ENCODE measurements around the gene MYO16.
A peak's percentile ranks its signal among the peaks of the same experiment; 100 is the strongest.
"Not testable (repeated sequence)": the region's sequence is repeated elsewhere in the genome, so short reads cannot be mapped to it uniquely, and the experiment has no call there.

MYO16 gene

GRCh38 chr13:108911807-108912206 lies 282.4 kb downstream of the MYO16 start:
- DNase-seq = no peak

DNA sequence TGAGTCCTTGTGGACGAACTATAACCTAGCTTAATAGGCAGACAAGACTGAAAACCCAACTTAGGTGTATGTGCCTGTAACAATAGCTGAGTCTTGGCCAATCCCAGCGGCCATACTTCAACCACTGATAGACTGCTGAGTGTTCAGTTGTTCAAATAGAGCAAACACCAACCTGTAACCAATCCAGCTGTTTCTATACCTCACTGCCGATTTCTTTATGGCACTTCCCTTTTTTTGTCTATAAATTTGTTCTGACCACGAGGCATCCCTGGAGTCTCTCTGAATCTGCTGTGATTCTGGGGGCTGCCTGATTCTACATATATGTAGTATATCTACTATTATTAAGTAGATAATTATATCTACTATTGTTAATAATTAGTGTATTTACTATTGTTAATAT lies 284.3 kb downstream of the MYO16 start:
- DNase-seq = not testable (repeated sequence)

GRCh38 chr13:108915095-108915633 lies 285.8 kb downstream of the MYO16 start:
- peak in 1 of 2 experiments; percentile 13 for DNase-seq

DNA sequence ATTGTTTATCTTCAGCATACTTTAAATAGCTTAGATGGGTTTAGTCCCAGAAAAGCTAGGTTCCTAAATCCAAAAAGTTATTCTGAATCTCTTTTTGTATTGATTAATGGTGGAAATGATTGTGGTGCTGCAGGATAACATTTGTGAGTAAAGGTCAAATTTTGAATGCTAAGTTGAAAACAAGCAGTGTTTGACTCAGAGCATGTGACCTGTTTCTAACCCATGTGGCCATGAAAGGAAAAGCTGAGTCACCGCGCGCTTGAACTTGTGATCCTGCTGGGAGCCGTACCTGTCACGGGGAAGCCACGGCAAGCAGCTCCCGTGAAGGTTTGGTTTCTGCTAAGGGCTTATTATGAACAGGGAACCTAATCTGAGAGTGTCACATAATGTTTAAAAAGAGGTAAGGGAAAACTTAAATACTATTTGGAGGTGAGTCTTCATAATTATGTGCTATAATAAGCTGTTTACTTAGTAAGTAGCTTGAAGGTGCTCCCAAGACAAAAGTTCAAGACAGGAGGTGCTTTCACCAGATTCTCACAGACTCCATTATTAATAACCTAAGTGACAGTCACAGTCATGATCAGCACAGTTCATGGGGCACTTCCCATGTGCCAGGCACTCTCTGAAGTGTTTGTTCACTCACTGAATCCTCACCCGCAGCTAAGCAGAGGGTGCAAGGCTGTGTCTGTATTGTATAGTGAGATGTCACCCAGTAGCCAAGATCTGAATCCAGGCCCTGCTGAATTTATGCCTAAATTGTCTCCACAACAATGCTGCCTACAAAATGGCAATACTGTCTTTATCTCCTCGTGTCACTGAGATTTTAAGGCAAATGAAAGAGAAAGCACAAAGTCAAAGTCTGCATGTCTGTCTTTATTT lies 286.5 kb downstream of the MYO16 start:
- no peak for DNase-seq

DNA sequence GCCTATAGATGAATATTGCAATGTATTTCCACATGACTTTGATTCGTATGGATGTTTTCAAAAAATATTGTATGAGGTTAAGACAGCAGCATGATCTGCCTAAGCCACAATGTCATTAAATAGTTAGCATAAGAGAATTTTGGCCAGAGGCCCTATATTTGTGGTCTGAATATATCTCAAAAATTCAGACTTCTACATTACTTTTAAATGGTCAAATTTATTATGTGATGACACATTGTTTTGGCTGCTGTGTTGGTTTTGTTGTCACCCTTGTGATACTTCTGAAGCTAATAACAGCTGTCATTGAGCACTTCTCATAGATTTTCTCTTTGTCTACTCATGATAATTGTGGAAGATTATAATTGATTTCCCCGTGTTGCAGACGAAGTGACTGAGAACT lies 288.2 kb downstream of the MYO16 start:
- DNase-seq = no peak

DNA sequence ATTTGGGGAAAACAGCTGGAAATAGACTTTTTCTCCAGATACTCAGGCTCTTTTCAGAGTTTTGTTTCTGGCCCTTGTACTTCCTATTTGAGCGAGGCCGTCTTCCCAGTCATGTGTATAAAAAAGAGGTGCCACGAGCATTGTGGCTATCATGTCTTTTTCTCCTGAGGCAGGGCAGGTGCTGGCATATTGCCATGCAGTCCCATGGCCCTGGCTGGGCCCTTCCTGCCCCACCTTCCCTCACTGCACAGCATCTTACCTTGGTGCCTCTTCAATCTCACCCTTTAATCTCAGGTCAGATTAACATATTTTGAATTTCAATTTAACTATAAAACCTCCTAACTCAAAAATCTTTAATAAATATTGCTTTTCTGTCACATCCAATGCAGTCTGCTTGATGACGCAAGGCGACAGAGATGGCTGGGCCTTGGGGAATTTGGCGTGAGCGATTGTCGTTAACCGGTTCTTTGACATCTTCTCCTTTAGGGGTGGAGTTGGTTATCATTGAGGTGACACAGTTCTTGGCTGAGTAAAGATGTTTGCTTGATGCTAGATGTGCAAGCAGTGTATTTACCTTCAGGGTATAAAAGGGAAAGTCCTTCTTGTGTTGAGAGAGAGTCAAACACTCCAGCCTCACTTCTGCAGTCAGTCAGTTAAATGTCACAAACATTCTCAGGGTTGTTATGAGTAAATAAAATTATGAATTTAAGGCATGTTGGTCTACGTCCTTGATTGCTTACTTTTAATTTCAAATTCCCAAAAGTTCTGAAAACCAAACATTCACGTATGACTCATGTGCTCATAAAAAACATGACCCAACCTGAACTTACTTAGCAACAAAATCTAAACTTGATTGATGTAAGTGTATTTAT lies 289.9 kb downstream of the MYO16 start:
- no peak for DNase-seq

- no peak for DNase-seq
Observed at GRCh38 chr13:108920137-108920536, 290.7 kb downstream of the MYO16 start.

DNA sequence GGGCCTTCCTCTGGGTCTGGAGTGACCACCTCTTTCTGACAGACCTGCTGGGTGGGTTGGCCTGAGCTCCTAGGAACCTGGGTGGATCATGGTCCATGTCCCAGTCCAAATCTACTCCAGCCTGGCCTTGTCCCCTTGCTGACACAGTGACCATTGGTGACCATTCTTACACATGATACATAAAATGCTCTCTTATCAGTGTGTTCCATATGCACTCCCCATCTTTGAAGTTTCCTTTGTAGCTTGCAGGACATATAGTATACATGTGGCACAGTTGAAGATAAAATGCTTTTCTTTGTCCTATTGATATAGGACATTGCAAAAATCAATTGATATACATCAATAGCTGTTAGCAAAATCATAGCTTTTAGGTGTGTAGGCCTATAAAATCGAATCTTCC lies 291.8 kb downstream of the MYO16 start:
- no peak for DNase-seq

GRCh38 chr13:108922108-108922507 lies 292.7 kb downstream of the MYO16 start:
- DNase-seq = no peak

- DNase-seq = no peak
Observed at GRCh38 chr13:108923386-108924047, 294.1 kb downstream of the MYO16 start.

DNA sequence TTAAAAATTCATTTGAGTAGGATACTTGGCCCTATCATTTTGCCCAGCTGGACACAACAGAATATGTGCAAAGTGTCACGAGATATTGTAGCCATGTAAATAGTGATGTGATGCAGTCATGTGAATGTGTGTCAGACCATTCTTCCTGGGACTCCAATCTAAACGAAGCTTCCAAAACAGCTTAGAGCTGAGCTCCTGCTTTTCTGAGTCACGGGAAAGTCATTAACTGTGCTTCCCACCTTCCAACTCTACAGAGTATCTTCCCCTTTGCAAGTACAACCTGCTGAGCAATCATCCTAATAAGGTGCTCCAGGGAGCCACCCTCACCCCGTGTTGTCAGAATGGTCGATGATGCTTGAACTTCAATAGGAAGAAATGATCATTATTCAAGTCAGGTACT lies 294.7 kb downstream of the MYO16 start:
- DNase-seq = no peak

GRCh38 chr13:108924541-108924940 lies 295.1 kb downstream of the MYO16 start:
- DNase-seq = no peak

DNA sequence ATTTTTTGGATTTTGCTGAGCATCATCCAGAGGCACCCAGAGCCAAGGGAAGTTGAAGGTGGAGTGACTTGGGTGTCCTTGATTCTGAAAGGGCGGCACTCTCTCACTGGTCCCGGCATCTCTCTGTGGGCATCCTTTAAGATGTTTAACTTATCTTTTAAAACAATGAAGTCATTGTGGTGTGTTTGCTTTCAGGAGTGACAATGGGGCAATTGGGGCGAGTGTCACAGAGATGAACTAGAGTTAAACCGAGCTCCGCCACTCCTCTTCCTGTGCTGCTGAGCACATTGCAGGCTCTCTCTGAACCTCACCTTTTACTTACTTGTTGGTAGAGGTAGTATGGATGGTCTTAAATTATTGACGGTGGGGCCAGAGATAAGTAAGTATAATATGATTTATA lies 295.7 kb downstream of the MYO16 start:
- no peak for DNase-seq

DNA sequence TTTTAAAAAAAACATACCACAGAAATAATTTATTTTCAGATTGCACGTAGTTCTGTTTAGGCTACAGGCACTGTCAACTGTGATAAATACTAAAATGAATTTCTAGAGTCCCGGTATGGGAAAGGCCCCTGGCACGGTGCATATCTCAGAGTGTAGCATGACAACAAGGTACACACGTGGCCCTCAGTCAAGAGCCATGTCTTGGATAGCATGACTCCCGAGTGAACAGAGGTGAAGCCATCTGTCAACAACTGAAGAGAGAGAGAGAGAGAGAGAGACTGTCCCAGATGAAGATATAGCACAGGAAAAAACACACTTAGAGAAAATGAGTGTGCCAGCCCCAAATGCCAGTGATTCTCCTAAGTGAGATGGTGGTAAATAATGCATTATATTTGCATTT lies 297.5 kb downstream of the MYO16 start:
- no peak for DNase-seq

- DNase-seq = no peak
Observed at GRCh38 chr13:108927615-108928014, 298.2 kb downstream of the MYO16 start.

GRCh38 chr13:108929532-108930206 lies 300.3 kb downstream of the MYO16 start:
- no peak for DNase-seq

GRCh38 chr13:108932196-108932595 lies 302.8 kb downstream of the MYO16 start:
- no peak for DNase-seq

DNA sequence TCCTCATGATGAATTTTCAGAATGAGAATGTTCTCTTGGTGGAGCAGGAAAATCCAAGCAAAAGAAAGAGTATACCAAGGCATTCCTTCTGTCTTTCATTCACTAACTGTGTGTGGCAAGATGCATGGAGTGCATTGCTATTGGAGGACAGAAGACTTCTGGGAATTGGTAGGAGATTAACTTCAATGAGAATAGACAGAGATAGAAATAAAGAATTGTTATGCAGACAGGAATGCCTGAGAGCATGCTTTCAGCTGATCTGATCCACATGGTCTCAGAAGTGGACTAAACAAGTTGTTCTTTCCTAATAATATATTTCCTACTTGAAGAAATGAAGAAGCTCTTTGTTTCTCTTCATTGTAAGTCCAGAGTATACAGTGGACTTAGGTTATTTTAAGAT lies 303.6 kb downstream of the MYO16 start:
- no peak for DNase-seq

DNA sequence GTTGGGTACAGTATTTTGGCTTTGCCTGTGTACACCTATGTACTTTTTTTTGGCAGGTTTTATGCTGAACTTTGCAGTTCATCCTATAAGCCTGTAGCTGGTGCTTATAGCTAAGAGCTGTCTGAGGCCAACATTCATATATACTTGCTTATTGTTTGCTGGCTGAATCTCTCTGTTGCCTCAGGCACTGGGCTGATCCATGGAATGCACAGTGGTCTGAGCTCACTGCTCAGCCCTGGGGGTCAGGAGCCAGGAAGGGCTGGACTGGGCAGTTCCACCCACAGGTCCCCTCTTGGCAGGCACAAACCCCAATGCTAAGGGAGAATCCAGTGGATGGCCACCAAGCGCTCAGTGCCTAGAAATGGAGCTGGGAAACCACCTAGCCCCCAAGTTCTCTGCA lies 308.7 kb downstream of the MYO16 start:
- no peak for DNase-seq

GRCh38 chr13:108940121-108940520 lies 310.7 kb downstream of the MYO16 start:
- DNase-seq = no peak

- DNase-seq = no peak
Observed at GRCh38 chr13:108943842-108944241, 314.4 kb downstream of the MYO16 start.

- DNase-seq = no peak
Observed at GRCh38 chr13:108944760-108945159, 315.3 kb downstream of the MYO16 start.

Data from NCI-H1930 (cell line).